Activated naive CD4-positive, alpha-beta T cell treated with anti-CD3 and anti-CD28 coated beads, Interleukin-2, amount 50 U/mL, for 24 hours (primary cell): ENCODE measurements around the gene COL4A4.

Source experiments
- H3K27ac Mint-ChIP-seq: one replicate; pipeline ENCODE4 v1.8.0; 2021; ENCODE audit warnings: mild to moderate bottlenecking, mixed read lengths
- H3K27me3 Mint-ChIP-seq: one replicate; pipeline ENCODE4 v1.8.0; 2021; ENCODE audit warnings: mixed read lengths
- H3K36me3 Mint-ChIP-seq: one replicate; pipeline ENCODE4 v1.8.0; 2021; ENCODE audit warnings: mixed read lengths
- H3K4me1 Mint-ChIP-seq: one replicate; pipeline ENCODE4 v1.8.0; 2021; ENCODE audit warnings: mixed read lengths
- H3K4me3 Mint-ChIP-seq: one replicate; pipeline ENCODE4 v1.8.0; 2021; ENCODE audit warnings: mild to moderate bottlenecking, mixed read lengths
- H3K9me3 Mint-ChIP-seq: one replicate; pipeline ENCODE4 v1.8.0; 2021; ENCODE audit warnings: mixed read lengths

Gene COL4A4

GRCh38 chr2:227146456-227146855 lies 17.5 kb downstream of the COL4A4 start:
- Mint-ChIP-seq H3K9me3 (peaks cover 4% of the 10 kb centered on the region), H3K4me1 (no peaks in the 10 kb centered on the region), H3K36me3 (no peaks in the 10 kb centered on the region), H3K27ac (no peak overlapping the region), H3K27me3 (peaks cover 12% of the 10 kb centered on the region), H3K4me3 (no peak overlapping the region)

DNA sequence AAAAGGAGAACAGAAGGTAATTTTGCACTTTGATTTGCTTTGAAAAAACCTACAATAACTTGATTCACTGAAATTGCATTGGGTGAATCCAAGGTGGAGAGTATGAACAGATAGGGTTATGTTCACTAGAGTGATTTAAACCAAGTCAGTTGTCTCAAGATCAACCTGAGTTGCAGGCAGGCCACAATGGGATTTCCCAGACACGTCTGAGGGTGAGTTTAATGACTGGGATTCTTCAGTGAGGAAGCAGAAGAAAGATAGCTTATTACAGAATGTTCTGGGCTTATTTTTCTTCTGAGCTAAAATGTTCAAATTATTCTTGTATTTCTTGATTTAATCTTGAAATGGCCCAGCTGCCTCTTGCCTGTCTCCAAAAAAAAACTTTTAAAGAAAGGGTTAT lies 20.1 kb downstream of the COL4A4 start:
- Mint-ChIP-seq H3K4me3 (no peak overlapping the region), H3K27me3 (peaks cover 11% of the 10 kb centered on the region), H3K27ac (no peak overlapping the region), H3K36me3 (no peaks in the 10 kb centered on the region), H3K9me3 (peaks cover 4% of the 10 kb centered on the region), H3K4me1 (no peaks in the 10 kb centered on the region)

GRCh38 chr2:227141301-227141700 lies 22.7 kb downstream of the COL4A4 start:
- Mint-ChIP-seq H3K27me3 (peaks cover 6% of the 10 kb centered on the region), H3K4me1 (no peaks in the 10 kb centered on the region), H3K27ac (no peak overlapping the region), H3K9me3 (no peaks in the 10 kb centered on the region), H3K36me3 (no peaks in the 10 kb centered on the region), H3K4me3 (no peak overlapping the region)

DNA sequence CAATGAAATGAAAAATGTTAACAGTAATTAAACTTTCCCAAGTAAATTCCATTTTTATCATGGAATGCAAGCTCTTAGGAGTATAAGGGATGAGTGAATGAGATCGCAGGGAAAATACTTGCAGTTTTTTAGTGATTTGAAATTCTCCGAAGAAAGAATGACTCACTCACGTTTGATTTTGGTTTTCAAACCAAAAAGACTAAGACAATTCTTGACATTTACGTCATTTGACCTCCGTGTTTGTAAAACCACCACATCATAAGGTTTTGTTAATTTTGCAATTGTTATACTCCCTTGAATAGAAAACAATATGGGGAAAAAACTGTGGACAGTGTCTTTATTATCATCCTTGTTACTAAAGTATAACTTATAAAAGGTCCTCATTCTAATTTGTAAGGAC lies 29.4 kb downstream of the COL4A4 start:
- Mint-ChIP-seq H3K36me3 (no peaks in the 10 kb centered on the region), H3K9me3 (no peaks in the 10 kb centered on the region), H3K4me3 (no peak overlapping the region), H3K27me3 (peaks cover 4% of the 10 kb centered on the region), H3K4me1 (no peaks in the 10 kb centered on the region), H3K27ac (no peak overlapping the region)

DNA sequence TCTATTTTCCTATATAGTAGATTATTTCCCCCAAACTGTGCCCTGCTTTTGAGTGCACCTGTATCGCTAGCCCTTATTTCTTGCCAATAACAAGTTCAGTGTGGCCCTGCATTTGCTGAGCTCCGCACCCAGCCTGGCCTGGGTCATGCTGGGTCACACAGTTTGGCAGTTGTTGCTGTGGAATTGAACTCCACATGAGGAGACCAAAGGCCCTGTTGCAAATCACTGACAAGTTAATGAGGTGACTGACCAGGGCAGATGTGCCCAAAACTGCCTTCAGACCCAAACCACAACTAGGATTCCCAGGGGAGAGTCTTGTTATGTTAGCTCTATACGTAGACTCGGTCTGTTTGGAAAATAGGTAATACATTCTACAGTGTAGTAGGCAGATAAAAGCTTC lies 31.0 kb downstream of the COL4A4 start:
- Mint-ChIP-seq H3K36me3 (no peaks in the 10 kb centered on the region), H3K9me3 (no peaks in the 10 kb centered on the region), H3K4me3 (no peak overlapping the region), H3K27ac (no peak overlapping the region), H3K27me3 (peaks cover 4% of the 10 kb centered on the region), H3K4me1 (no peaks in the 10 kb centered on the region)

GRCh38 chr2:227130636-227131035 lies 33.4 kb downstream of the COL4A4 start:
- Mint-ChIP-seq H3K4me3 (no peak overlapping the region), H3K4me1 (no peaks in the 10 kb centered on the region), H3K9me3 (no peaks in the 10 kb centered on the region), H3K27me3 (peaks cover 1% of the 10 kb centered on the region), H3K36me3 (no peaks in the 10 kb centered on the region), H3K27ac (no peak overlapping the region)

DNA sequence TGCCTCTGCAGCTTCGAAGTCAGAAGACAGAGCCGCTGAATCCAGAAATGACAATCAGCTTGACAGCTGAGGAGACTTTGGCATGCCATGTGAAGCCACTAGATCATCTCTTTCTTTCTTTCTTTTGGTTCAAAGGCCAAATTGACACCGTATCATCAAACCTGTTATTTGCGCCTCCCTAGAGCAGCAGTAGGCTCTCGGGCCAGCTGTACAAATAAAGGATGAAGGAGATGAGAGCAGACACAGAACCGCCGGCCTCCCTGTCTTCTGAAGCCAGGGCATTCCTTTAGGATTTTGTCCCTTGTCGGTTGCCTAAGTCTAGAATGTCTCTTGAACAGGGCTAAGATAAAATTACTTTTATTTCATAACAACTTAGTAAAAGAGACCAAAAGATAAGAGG lies 36.8 kb downstream of the COL4A4 start:
- H3K4me3 Mint-ChIP-seq: no peak overlapping the region
- no peaks in the 10 kb centered on the region for H3K4me1 Mint-ChIP-seq
- peaks cover 6% of the 10 kb centered on the region for H3K27me3 Mint-ChIP-seq
- no peaks in the 10 kb centered on the region for H3K9me3 Mint-ChIP-seq
- no peaks in the 10 kb centered on the region for H3K36me3 Mint-ChIP-seq
- no peak overlapping the region for H3K27ac Mint-ChIP-seq

- H3K27ac Mint-ChIP-seq: no peak overlapping the region
- H3K27me3 Mint-ChIP-seq: peaks cover 6% of the 10 kb centered on the region
- H3K4me1 Mint-ChIP-seq: no peaks in the 10 kb centered on the region
- H3K9me3 Mint-ChIP-seq: no peaks in the 10 kb centered on the region
- no peaks in the 10 kb centered on the region for H3K36me3 Mint-ChIP-seq
- H3K4me3 Mint-ChIP-seq: no peak overlapping the region
These were observed 38.5 kb downstream of the COL4A4 start for GRCh38 chr2:227125506-227125905.

- H3K36me3 Mint-ChIP-seq: no peaks in the 10 kb centered on the region
- H3K27ac Mint-ChIP-seq: no peak overlapping the region
- peaks cover 6% of the 10 kb centered on the region for H3K27me3 Mint-ChIP-seq
- no peaks in the 10 kb centered on the region for H3K4me1 Mint-ChIP-seq
- no peaks in the 10 kb centered on the region for H3K9me3 Mint-ChIP-seq
- no peak overlapping the region for H3K4me3 Mint-ChIP-seq
These were observed 39.2 kb downstream of the COL4A4 start for GRCh38 chr2:227124811-227125210.

- peaks cover 6% of the 10 kb centered on the region for H3K27me3 Mint-ChIP-seq
- H3K36me3 Mint-ChIP-seq: no peaks in the 10 kb centered on the region
- H3K9me3 Mint-ChIP-seq: no peaks in the 10 kb centered on the region
- H3K4me1 Mint-ChIP-seq: no peaks in the 10 kb centered on the region
- H3K27ac Mint-ChIP-seq: no peak overlapping the region
- H3K4me3 Mint-ChIP-seq: no peak overlapping the region
These were observed 40.3 kb downstream of the COL4A4 start for GRCh38 chr2:227123697-227124096.

GRCh38 chr2:227118353-227118752 lies 45.7 kb downstream of the COL4A4 start:
- Mint-ChIP-seq H3K9me3 (no peaks in the 10 kb centered on the region), H3K4me1 (no peaks in the 10 kb centered on the region), H3K27ac (no peak overlapping the region), H3K27me3 (peaks cover 3% of the 10 kb centered on the region), H3K4me3 (no peak overlapping the region), H3K36me3 (no peaks in the 10 kb centered on the region)

DNA sequence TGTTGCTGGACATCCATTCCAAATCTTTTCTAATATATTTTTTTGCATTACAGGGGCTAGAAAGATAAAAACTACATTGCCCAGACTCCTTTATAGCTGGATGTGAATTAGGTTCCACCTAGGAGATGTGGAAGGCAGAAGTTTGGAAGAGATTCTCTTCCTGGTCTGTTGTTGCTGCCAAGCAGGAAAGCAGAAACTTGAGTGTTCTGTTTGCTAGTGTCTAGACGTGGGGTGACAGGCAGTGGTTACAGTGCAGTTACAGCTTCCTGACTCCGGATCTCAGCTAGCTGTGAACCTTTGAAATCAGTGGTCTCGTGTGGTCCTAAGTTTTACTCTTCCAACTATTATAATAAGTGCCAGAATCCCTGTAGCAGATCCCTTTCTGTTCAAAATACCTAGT lies 46.2 kb downstream of the COL4A4 start:
- Mint-ChIP-seq H3K4me1 (no peaks in the 10 kb centered on the region), H3K27me3 (peaks cover 2% of the 10 kb centered on the region), H3K27ac (no peak overlapping the region), H3K4me3 (no peak overlapping the region), H3K36me3 (no peaks in the 10 kb centered on the region), H3K9me3 (no peaks in the 10 kb centered on the region)

GRCh38 chr2:227117027-227117426 lies 47.0 kb downstream of the COL4A4 start:
- Mint-ChIP-seq H3K36me3 (no peaks in the 10 kb centered on the region), H3K4me3 (no peak overlapping the region)

DNA sequence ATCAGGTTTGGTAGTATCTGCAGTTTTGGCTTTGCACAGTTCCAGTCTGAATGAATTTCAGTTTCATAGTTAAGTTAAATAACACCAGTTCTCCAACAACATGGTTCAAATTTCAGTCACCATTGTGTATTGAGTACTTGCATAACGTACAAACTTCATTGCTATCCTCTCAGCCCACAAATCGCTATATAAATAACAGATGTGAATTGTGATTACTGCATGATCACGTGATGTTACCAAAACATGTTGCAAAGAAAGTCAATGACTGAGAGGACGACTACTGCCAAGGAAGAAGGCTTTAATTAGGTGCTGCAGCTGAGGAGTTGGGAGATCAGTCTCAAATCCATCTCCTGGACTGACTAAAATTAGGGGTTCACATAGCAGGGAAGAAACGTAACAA lies 48.2 kb downstream of the COL4A4 start:
- Mint-ChIP-seq H3K4me3 (no peak overlapping the region), H3K27ac (no peak overlapping the region), H3K27me3 (peaks cover 2% of the 10 kb centered on the region), H3K4me1 (no peaks in the 10 kb centered on the region), H3K36me3 (no peaks in the 10 kb centered on the region), H3K9me3 (no peaks in the 10 kb centered on the region)

More at GRCh38 chr2:227117027-227117426, 47.0 kb downstream of the COL4A4 start:
- Mint-ChIP-seq H3K27me3 (peaks cover 2% of the 10 kb centered on the region), H3K9me3 (no peaks in the 10 kb centered on the region), H3K4me1 (no peaks in the 10 kb centered on the region), H3K27ac (no peak overlapping the region)

DNA sequence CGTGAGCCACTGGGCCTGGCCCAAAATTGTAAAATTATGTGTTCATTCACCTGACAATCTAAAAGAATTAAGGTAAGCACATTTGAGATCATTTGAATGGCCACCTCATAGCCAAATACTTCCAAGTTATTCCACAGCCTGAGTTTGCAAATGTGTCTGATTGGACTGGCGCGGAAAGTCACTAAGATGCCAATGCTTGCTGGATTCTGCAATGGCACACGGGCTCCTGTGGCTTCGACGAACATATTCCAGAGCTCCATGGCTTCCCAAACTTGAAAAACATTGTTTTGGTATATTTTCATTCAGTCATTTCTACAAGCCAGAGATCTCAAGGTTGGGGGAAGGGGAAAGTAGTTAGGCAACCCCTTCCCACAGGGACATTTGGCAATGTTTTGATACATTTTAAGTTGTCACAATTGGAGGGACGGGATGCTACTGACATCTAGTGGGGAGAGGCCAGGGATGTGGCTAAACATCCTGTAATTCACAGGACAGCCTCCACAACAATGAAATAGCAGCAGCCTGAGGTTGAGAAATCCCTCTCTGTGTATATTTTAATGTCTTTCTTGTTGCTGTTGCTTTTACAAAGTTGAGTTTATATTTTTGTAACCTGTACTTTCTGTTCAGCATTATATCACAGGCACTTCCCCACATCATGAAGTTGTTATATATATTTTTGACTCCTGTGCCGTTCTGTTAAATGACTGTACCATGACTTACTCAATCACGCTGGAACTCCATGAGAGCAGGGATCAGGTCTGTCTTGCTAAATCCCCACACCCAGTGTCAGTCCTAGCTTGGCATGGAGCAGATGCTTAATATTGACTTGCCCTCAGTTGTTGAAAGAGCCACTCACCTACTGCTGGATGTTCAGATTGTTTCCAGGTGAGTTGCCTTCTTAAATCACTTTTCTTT lies 56.9 kb downstream of the COL4A4 start:
- no peaks in the 10 kb centered on the region for H3K36me3 Mint-ChIP-seq
- H3K9me3 Mint-ChIP-seq: no peaks in the 10 kb centered on the region
- H3K27me3 Mint-ChIP-seq: peaks cover 3% of the 10 kb centered on the region
- H3K4me1 Mint-ChIP-seq: no peaks in the 10 kb centered on the region
- H3K27ac Mint-ChIP-seq: no peak overlapping the region
- H3K4me3 Mint-ChIP-seq: no peak overlapping the region

GRCh38 chr2:227103583-227103982 lies 60.4 kb downstream of the COL4A4 start:
- H3K36me3 Mint-ChIP-seq: no peaks in the 10 kb centered on the region
- H3K4me3 Mint-ChIP-seq: no peak overlapping the region
- H3K9me3 Mint-ChIP-seq: no peaks in the 10 kb centered on the region
- H3K27ac Mint-ChIP-seq: no peak overlapping the region
- H3K27me3 Mint-ChIP-seq: no peaks in the 10 kb centered on the region
- no peaks in the 10 kb centered on the region for H3K4me1 Mint-ChIP-seq

- no peaks in the 10 kb centered on the region for H3K36me3 Mint-ChIP-seq
- H3K4me3 Mint-ChIP-seq: no peak overlapping the region
- H3K4me1 Mint-ChIP-seq: no peaks in the 10 kb centered on the region
- no peaks in the 10 kb centered on the region for H3K27me3 Mint-ChIP-seq
- no peak overlapping the region for H3K27ac Mint-ChIP-seq
- H3K9me3 Mint-ChIP-seq: no peaks in the 10 kb centered on the region
These were observed 64.7 kb downstream of the COL4A4 start for GRCh38 chr2:227099340-227099739.
